Measurements from ENCODE around the gene PDIK1L.

DNA sequence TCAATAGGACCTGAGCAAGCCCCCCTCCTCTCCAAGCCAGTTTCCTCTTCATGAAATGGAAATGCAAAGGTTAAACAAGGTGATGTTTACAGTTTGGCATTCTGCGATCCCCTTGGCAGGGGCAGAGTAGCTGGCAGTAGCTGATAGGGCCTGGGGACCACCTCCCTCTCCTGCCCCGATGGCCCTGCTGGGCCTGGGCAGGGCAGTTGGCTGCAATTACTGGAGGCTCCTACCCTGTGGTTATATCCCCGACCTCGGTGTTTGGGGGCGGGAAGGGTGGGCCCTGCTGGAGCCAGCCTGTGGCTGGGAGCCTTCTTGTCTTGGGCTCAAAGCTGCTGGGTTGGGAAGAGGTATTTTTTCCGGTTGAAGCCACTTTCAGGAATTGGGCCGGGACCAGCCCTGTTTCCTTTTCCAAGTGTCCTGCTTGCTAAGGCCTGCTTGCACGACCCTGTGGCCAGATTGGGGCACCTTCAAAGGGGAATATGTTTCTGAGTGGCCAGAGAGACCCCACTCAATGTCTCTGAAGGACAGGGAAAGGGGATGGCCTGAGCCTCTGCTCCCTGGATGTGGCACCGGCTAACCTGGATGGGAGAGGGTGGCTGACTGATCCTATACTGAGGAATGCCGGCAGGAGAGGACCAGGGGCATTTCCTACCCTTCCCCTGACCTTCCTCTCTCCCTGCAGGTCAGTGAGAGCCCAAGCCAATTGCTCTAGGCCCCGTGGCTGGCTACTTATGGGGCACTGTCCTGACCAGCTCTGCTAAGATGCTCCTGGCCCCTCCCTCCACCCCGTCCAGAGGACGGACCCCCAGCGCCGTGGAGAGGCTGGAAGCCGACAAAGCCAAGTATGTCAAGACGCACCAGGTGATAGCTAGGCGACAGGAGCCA lies 49.1 kb downstream of the PDIK1L start:
- TF ChIP-seq, protein P1, sequence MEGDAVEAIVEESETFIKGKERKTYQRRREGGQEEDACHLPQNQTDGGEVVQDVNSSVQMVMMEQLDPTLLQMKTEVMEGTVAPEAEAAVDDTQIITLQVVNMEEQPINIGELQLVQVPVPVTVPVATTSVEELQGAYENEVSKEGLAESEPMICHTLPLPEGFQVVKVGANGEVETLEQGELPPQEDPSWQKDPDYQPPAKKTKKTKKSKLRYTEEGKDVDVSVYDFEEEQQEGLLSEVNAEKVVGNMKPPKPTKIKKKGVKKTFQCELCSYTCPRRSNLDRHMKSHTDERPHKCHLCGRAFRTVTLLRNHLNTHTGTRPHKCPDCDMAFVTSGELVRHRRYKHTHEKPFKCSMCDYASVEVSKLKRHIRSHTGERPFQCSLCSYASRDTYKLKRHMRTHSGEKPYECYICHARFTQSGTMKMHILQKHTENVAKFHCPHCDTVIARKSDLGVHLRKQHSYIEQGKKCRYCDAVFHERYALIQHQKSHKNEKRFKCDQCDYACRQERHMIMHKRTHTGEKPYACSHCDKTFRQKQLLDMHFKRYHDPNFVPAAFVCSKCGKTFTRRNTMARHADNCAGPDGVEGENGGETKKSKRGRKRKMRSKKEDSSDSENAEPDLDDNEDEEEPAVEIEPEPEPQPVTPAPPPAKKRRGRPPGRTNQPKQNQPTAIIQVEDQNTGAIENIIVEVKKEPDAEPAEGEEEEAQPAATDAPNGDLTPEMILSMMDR (IDR thresholded peaks at IDR 0.05; ENCODE audit: insufficient read depth, low read depth, low read length) = no peak
- TF ChIP-seq EZH2 (IDR thresholded peaks at IDR 0.05; ENCODE audit: insufficient read depth, low read length) = no peak
